Astrocyte (in vitro differentiated cells and primary cell): ENCODE measurements around the gene TMEM272. TPM values are rescaled to one million over a fixed set of nuclear protein-coding genes. Genes with fewer than 3 reads are reported as not detected.

Experiments
- DNase-seq: peaks from one replicate; pipeline ENCODE4 v3.0.0-alpha.2; 2010; ENCODE audit warnings: low read depth
- FAIRE-seq: peaks from 2 replicates; lab custom pipeline; 2011; peaks lifted over from hg19 to GRCh38; lab: Jason Lieb, UNC
- H2AFZ ChIP-seq: 2 replicates; pipeline ENCODE4 v1.6.0; 2012; ENCODE audit warnings: low read depth, low read length, inconsistent platforms
- H3K27ac ChIP-seq: 2 replicates; pipeline ENCODE4 v1.5.1; 2011; ENCODE audit warnings: low read depth, low read length, inconsistent platforms
- H3K27me3 ChIP-seq: 2 replicates; pipeline ENCODE4 v1.6.0; 2011; ENCODE audit warnings: low read length, inconsistent platforms; ENCODE audit not compliant: insufficient read depth
- H3K36me3 ChIP-seq: 2 replicates; pipeline ENCODE4 v1.5.1; 2011; ENCODE audit warnings: low read length, inconsistent platforms; ENCODE audit not compliant: insufficient read depth
- H3K4me1 ChIP-seq: 2 replicates; pipeline ENCODE4 v1.5.1; 2011; ENCODE audit warnings: low read length, inconsistent platforms; ENCODE audit not compliant: insufficient read depth
- H3K4me2 ChIP-seq: 2 replicates; pipeline ENCODE4 v1.6.0; 2012; ENCODE audit warnings: low read length, inconsistent platforms
- H3K4me3 ChIP-seq: 2 replicates; pipeline ENCODE4 v1.5.1; 2011; ENCODE audit warnings: low read depth, mild to moderate bottlenecking, low read length, inconsistent platforms; ENCODE audit not compliant: insufficient read depth
- H3K79me2 ChIP-seq: 2 replicates; pipeline ENCODE4 v1.6.0; 2012; ENCODE audit warnings: mild to moderate bottlenecking, low read length, inconsistent platforms; ENCODE audit not compliant: insufficient read depth
- H3K9ac ChIP-seq: 2 replicates; pipeline ENCODE4 v1.6.0; 2012; ENCODE audit warnings: mild to moderate bottlenecking, low read length, inconsistent platforms
- H3K9me3 ChIP-seq: 2 replicates; pipeline ENCODE4 v1.5.1; 2012; ENCODE audit warnings: low read depth, mild to moderate bottlenecking, low read length, inconsistent platforms; ENCODE audit not compliant: insufficient read depth
- H4K20me1 ChIP-seq: 2 replicates; pipeline ENCODE4 v1.6.0; 2012; ENCODE audit warnings: low read length, inconsistent platforms; ENCODE audit not compliant: insufficient read depth
- H3K27ac Mint-ChIP-seq: one replicate; pipeline ENCODE4 v1.8.0; 2021; ENCODE audit warnings: mild to moderate bottlenecking, mixed read lengths; ENCODE audit not compliant: unreplicated experiment
- H3K27me3 Mint-ChIP-seq: one replicate; pipeline ENCODE4 v1.8.0; 2021; ENCODE audit warnings: low read depth, mixed read lengths; ENCODE audit not compliant: unreplicated experiment
- H3K36me3 Mint-ChIP-seq: one replicate; pipeline ENCODE4 v1.8.0; 2021; ENCODE audit warnings: low read depth, mixed read lengths; ENCODE audit not compliant: unreplicated experiment
- H3K4me1 Mint-ChIP-seq: one replicate; pipeline ENCODE4 v1.8.0; 2021; ENCODE audit warnings: low read depth, mixed read lengths; ENCODE audit not compliant: unreplicated experiment
- H3K4me3 Mint-ChIP-seq: one replicate; pipeline ENCODE4 v1.8.0; 2021; ENCODE audit warnings: mild to moderate bottlenecking, moderate library complexity, mixed read lengths; ENCODE audit not compliant: unreplicated experiment
- H3K9me3 Mint-ChIP-seq: one replicate; pipeline ENCODE4 v1.8.0; 2021; ENCODE audit warnings: mild to moderate bottlenecking, mixed read lengths; ENCODE audit not compliant: unreplicated experiment
- CTCF ChIP-seq: IDR thresholded peaks from 2 replicates; pipeline ENCODE4 v1.5.1; 2011; ENCODE audit warnings: low read depth, mild to moderate bottlenecking, inconsistent platforms, low read length, moderate library complexity; ENCODE audit not compliant: insufficient read depth
- EZH2 ChIP-seq: IDR thresholded peaks from 2 replicates; pipeline ENCODE4 v1.6.1; 2012; ENCODE audit warnings: mild to moderate bottlenecking, low read length, inconsistent platforms; ENCODE audit not compliant: insufficient read depth
- total RNA-seq: library from RNA; stranded (reverse); gene quantifications from 2 replicates; pipeline ENCODE4 v1.2.1, GENCODE V29; 2021

The TMEM272 gene
- total RNA-seq, 1 donor from 2014 or later, result 0.05 TPM

- H3K36me3 ChIP-seq, result no peaks in the 10 kb centered on the region
- TF ChIP-seq CTCF, result no peak
- TF ChIP-seq EZH2, result no peak
- DNase-seq (no peak), FAIRE-seq (no peak)
- no peak overlapping the region for H3K4me3 Mint-ChIP-seq
- no peak overlapping the region for H2AFZ ChIP-seq
- H4K20me1 ChIP-seq, result no peaks in the 10 kb centered on the region
- no peaks in the 10 kb centered on the region for H3K36me3 Mint-ChIP-seq
- H3K4me2 ChIP-seq, result no peak overlapping the region
- H3K27ac ChIP-seq, result no peak overlapping the region
- no peak overlapping the region for H3K9ac ChIP-seq
- no peaks in the 10 kb centered on the region for H3K79me2 ChIP-seq
- peaks cover 39% of the 10 kb centered on the region for H3K27me3 ChIP-seq
- H3K27ac Mint-ChIP-seq, result no peak overlapping the region
- H3K4me1 Mint-ChIP-seq, result peaks cover 8% of the 10 kb centered on the region
- H3K9me3 Mint-ChIP-seq, result no peaks in the 10 kb centered on the region
- H3K9me3 ChIP-seq, result no peaks in the 10 kb centered on the region
- H3K4me3 ChIP-seq, result no peak overlapping the region
- no peaks in the 10 kb centered on the region for H3K4me1 ChIP-seq
- H3K27me3 Mint-ChIP-seq, result peaks cover 43% of the 10 kb centered on the region
Observed at GRCh38 chr13:51823863-51824262, 21.1 kb downstream of the TMEM272 start.

- FAIRE-seq (no peak), DNase-seq (peak; percentile 29)
- Mint-ChIP-seq H3K36me3 (no peaks in the 10 kb centered on the region), H3K27ac (no peak overlapping the region), H3K9me3 (no peaks in the 10 kb centered on the region), H3K4me3 (no peak overlapping the region), H3K4me1 (peaks cover 8% of the 10 kb centered on the region), H3K27me3 (peaks cover 43% of the 10 kb centered on the region)
- H3K27ac ChIP-seq, result no peak overlapping the region
- H3K9me3 ChIP-seq, result no peaks in the 10 kb centered on the region
- H3K4me2 ChIP-seq, result no peak overlapping the region
- no peaks in the 10 kb centered on the region for H4K20me1 ChIP-seq
- no peak overlapping the region for H3K4me3 ChIP-seq
- H2AFZ ChIP-seq, result no peak overlapping the region
- TF ChIP-seq EZH2 (no peak), CTCF (no peak)
- H3K4me1 ChIP-seq, result no peaks in the 10 kb centered on the region
- no peaks in the 10 kb centered on the region for H3K36me3 ChIP-seq
- H3K79me2 ChIP-seq, result no peaks in the 10 kb centered on the region
- no peak overlapping the region for H3K9ac ChIP-seq
- peaks cover 42% of the 10 kb centered on the region for H3K27me3 ChIP-seq
Observed at GRCh38 chr13:51823359-51823758, 21.6 kb downstream of the TMEM272 start.

- H3K36me3 Mint-ChIP-seq, result no peaks in the 10 kb centered on the region
- H3K27me3 Mint-ChIP-seq, result peaks cover 42% of the 10 kb centered on the region
- H3K27ac Mint-ChIP-seq, result no peak overlapping the region
Observed at GRCh38 chr13:51822106-51822815, 22.7 kb downstream of the TMEM272 start.

More at GRCh38 chr13:51822106-51822815, 22.7 kb downstream of the TMEM272 start:
- no peak overlapping the region for H3K27ac ChIP-seq
- H3K4me3 ChIP-seq, result no peak overlapping the region
- H3K9ac ChIP-seq, result no peak overlapping the region
- Mint-ChIP-seq H3K9me3 (no peaks in the 10 kb centered on the region), H3K4me3 (no peak overlapping the region), H3K4me1 (peaks cover 8% of the 10 kb centered on the region)
- H3K4me1 ChIP-seq, result no peaks in the 10 kb centered on the region
- H3K4me2 ChIP-seq, result no peak overlapping the region
- H3K9me3 ChIP-seq, result no peaks in the 10 kb centered on the region
- no peak for TF ChIP-seq CTCF
- TF ChIP-seq EZH2, result no peak
- H4K20me1 ChIP-seq, result no peaks in the 10 kb centered on the region
- no peak for DNase-seq
- no peak overlapping the region for H2AFZ ChIP-seq
- no peaks in the 10 kb centered on the region for H3K36me3 ChIP-seq
- no peaks in the 10 kb centered on the region for H3K79me2 ChIP-seq
- no peak for FAIRE-seq
- peaks cover 48% of the 10 kb centered on the region for H3K27me3 ChIP-seq
